ENCODE measurements around the gene KLRG1. TPM values are rescaled to one million over a fixed set of nuclear protein-coding genes. Genes with fewer than 3 reads are reported as not detected.

The KLRG1 gene
- total and polyA plus RNA-seq, 10 donors = 2.0 to 35.9 (median 28.0) TPM

GRCh38 chr12:8987685-8988084, 1.7 kb upstream of the KLRG1 start:
- DNase-seq = no peak
- Histone ChIP-seq H3K36me3 (no peaks in the 10 kb centered on the region), H3K27me3 (replicated peaks in 1 of 7) (no peaks in the 10 kb centered on the region), H3K27ac (peak overlapping the region in 7 of 8 donors; percentile 10 to 77 (median 60)), H3K9me3 (no peaks in the 10 kb centered on the region), H3K4me1 (peaks cover 4 to 66% (median 39%) of the 10 kb centered on the region in 6 donors), H3K4me3 (no peak overlapping the region)
- 36 to 60% (median 48%) methylated on average over 1 of the region's 1 CpG for WGBS, 5 donors
- no peak for TF ChIP-seq POLR2A (IDR thresholded peaks at IDR 0.05)
- no peak for TF ChIP-seq CTCF (IDR thresholded peaks at IDR 0.05 in 8 of 11, conservative IDR thresholded peaks at IDR 0.05 in 3 of 11)
- TF ChIP-seq POLR2AphosphoS5 (IDR thresholded peaks at IDR 0.05) = no peak
- intact Hi-C loops (cut with DNase I; ENCODE audit: low total_unique reads) = no loop called here

GRCh38 chr12:8991371-8992345, 2.3 kb downstream of the KLRG1 start:
- Histone ChIP-seq H3K4me3 (peak overlapping the region in 6 of 8 donors; percentile 3 to 61 (median 20)), H3K4me1 (peaks cover 4 to 74% (median 42%) of the 10 kb centered on the region in 6 donors), H3K9me3 (no peaks in the 10 kb centered on the region), H3K27ac (peak overlapping the region in 7 of 8 donors; percentile 24 to 77 (median 60)), H3K36me3 (no peaks in the 10 kb centered on the region), H3K27me3 (replicated peaks in 1 of 7) (no peaks in the 10 kb centered on the region)
- TF ChIP-seq CTCF (IDR thresholded peaks at IDR 0.05 in 8 of 11, conservative IDR thresholded peaks at IDR 0.05 in 3 of 11) (no peak), POLR2AphosphoS5 (IDR thresholded peaks at IDR 0.05) (no peak), POLR2A (IDR thresholded peaks at IDR 0.05) (no peak)
- 42 to 54% (median 50%) methylated on average over 6 of the region's 6 CpGs for WGBS, 5 donors
- DNase-seq = no peak
- intact Hi-C loops (cut with DNase I; ENCODE audit: low total_unique reads) = no loop called here

GRCh38 chr12:8993827-8994226, 4.5 kb downstream of the KLRG1 start:
- no peaks in the 10 kb centered on the region for H3K27me3 ChIP-seq (replicated peaks in 1 of 7)
- H3K27ac ChIP-seq = peak overlapping the region in 5 of 8 donors; percentile 8 to 78 (median 60)
- DNase-seq = no peak
- H3K4me3 ChIP-seq = peak overlapping the region in 4 of 8 donors; percentile 18 to 61 (median 26)
- 81 to 89% (median 84%) methylated on average over 3 of the region's 3 CpGs for WGBS, 5 donors
- H3K4me1 ChIP-seq = peaks cover 0 to 66% (median 25%) of the 10 kb centered on the region in 6 donors
- TF ChIP-seq CTCF (IDR thresholded peaks at IDR 0.05 in 8 of 11, conservative IDR thresholded peaks at IDR 0.05 in 3 of 11) (no peak), POLR2A (IDR thresholded peaks at IDR 0.05) (no peak), POLR2AphosphoS5 (IDR thresholded peaks at IDR 0.05) (no peak)
- H3K9me3 ChIP-seq = no peaks in the 10 kb centered on the region
- H3K36me3 ChIP-seq = no peaks in the 10 kb centered on the region
- intact Hi-C loops (cut with DNase I; ENCODE audit: low total_unique reads) = no loop called here
